Inferior parietal cortex (tissue), 1 donor: ENCODE data around the gene DLGAP1.
"Not testable (repeated sequence)": the region's sequence is repeated elsewhere in the genome, so short reads cannot be mapped to it uniquely, and the experiment has no call there.

Experiments used
- DNase-seq: peaks from one replicate; pipeline ENCODE4 v3.0.0-alpha.2; 2016; ENCODE audit errors: extremely low spot score

The DLGAP1 gene

GRCh38 chr18:3584897-3585460 is 870.1 kb downstream of the DLGAP1 start:
- DNase-seq, result no peak

- DNase-seq, result no peak
Measured at GRCh38 chr18:3584266-3584861, 870.7 kb downstream of the DLGAP1 start.

- DNase-seq, result no peak
Measured at GRCh38 chr18:3583873-3584247, 871.2 kb downstream of the DLGAP1 start.

GRCh38 chr18:3583106-3583872 is 871.8 kb downstream of the DLGAP1 start:
- not testable (repeated sequence) for DNase-seq

GRCh38 chr18:3581890-3582289 is 873.2 kb downstream of the DLGAP1 start:
- DNase-seq, result no peak

DNA sequence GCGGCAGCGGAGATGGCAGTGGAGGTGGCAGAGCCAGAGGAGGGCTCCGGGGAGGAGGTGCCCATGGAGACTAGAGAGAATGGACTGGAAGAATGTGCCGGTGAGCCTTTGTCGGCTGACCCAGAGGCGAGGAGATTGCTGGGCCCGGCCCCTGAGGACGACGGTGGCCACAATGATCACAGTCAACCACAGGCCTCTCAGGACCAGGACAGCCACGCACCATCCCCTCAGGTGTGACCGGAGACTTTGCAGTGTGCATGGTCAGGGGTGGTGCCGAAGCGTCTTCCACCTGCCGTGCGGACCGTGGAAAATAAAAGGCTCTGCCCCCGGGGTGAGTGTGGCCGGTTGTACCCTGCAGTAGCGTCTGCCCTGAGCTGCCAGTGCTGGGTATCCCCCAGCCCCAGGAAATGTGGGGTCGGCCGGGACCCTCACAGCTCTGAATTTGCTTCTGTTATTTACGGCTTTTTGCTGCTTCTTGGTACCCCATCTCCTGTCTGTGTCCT is 874.5 kb downstream of the DLGAP1 start:
- DNase-seq, result not testable (repeated sequence)

GRCh38 chr18:3579701-3580100 is 875.4 kb downstream of the DLGAP1 start:
- DNase-seq, result no peak

DNA sequence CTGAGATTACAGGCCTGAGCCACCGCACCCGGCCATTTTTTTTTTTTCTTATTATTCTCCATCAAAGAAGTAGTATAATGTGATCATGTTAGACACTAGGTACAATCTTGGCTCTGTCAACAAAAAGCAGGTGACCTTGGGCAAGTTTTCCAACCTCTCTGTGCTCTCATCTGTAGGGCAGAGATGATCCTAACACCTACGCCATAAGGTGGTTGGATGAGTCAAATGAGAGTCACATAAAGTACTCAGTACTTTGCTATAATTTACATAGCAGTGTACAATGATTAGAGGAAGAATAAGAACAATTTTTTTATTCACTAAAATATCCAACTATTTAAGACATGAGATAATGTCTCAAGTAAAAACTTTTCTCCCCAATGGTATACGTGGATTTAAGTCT is 876.5 kb downstream of the DLGAP1 start:
- DNase-seq, result no peak

GRCh38 chr18:3577281-3577855 is 877.7 kb downstream of the DLGAP1 start:
- no peak for DNase-seq

DNA sequence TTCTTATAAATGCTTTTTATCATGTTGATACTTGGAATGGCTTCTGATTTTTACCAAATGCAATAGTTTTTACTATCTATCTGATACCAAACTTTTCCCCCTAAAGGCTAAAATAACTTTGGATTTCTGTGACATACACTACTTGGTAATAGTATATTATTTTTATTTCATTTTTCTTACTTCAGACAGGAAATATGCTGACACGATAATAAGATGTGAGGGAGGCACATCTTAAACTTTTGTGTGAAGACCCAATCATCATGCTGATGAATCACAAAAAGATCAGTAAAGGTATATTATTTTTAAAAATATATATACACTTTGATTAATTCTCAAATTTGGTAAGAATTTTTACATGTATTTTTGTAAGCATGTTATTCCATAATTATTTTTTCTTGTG is 882.3 kb downstream of the DLGAP1 start:
- no peak for DNase-seq

- no peak for DNase-seq
Measured at GRCh38 chr18:3566851-3567250, 888.3 kb downstream of the DLGAP1 start.

DNA sequence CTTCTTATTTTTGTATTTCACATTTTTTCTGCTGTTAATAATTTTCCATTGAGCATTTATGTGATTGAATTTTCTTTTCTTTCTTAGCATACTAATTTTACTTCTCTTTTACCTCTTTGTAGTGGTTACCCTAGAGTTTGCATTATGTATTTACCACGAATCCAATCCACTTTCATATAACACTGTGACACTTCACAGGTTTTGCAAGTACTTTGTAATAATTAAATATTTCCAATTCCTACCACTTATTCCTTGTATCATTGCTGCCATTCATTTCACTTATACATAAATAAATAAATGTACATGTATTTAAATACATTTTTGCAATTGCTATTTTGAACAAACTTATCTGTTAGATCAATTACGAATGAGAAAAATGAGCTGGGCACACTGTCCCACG is 894.4 kb downstream of the DLGAP1 start:
- DNase-seq, result no peak

GRCh38 chr18:3554811-3555427 is 900.2 kb downstream of the DLGAP1 start:
- no peak for DNase-seq

- DNase-seq, result no peak
Measured at GRCh38 chr18:3554091-3554601, 901.0 kb downstream of the DLGAP1 start.

GRCh38 chr18:3552305-3552704 is 902.8 kb downstream of the DLGAP1 start:
- no peak for DNase-seq

GRCh38 chr18:3547891-3548615 is 907.1 kb downstream of the DLGAP1 start:
- no peak for DNase-seq

GRCh38 chr18:3546106-3546505 is 909.0 kb downstream of the DLGAP1 start:
- no peak for DNase-seq

- no peak for DNase-seq
Measured at GRCh38 chr18:3544537-3544936, 910.6 kb downstream of the DLGAP1 start.

GRCh38 chr18:3541549-3542386 is 913.3 kb downstream of the DLGAP1 start:
- no peak for DNase-seq

DNA sequence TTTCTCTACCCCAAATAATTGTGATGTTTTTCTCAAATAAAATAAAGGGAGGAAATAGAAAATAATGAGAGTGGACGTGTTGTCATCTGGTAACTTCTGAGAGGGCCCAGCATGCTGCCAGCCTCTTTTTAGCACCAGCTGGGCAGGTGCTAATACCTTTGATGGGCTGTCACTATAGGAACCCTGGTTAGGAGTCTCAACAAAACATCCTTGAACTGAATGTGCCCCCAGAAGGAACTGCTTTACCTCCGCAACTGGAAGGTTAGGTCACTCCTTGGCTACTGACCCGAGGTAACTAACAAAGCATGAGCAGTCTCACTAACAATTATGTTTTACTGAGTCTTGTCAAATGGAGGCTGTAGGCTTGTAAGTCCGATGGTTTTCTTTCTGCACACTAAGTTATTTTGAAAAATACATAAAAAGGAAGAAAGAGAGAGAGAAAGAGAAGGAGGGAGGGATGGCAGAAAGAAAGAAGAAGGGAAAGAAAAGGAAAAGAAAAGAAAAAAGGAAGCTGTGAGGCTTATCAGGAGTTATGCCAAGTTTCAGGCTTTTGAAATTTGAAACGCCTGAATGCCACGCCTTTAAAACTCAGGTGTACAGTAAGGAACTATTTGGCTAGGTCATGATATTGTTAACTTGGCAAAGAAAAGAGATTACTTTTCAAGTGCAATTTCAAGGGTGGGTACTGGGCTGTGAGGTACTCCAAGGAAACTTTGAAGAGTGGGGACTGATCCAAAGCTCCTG is 914.1 kb downstream of the DLGAP1 start:
- DNase-seq, result no peak
